T-helper 2 cell (primary cell): ENCODE measurements around the gene NCOA6.
A peak's percentile ranks its signal among the peaks of the same experiment; 100 is the strongest.

Experiments
- DNase-seq, 5 experiments: peaks; one replicate each; pipeline versions ENCODE4 v3.0.0 to v3.0.0-alpha.2; 2012 to 2022

The NCOA6 gene

GRCh38 chr20:34703424-34704176 is 121.9 kb downstream of the NCOA6 start:
- DNase-seq = peak in 1 of 5 experiments; percentile 29

- no peak for DNase-seq
Observed at GRCh38 chr20:34703061-34703423, 122.4 kb downstream of the NCOA6 start.

- no peak for DNase-seq
Observed at GRCh38 chr20:34701405-34702085, 123.9 kb downstream of the NCOA6 start.

- DNase-seq = no peak
Observed at GRCh38 chr20:34693414-34693813, 132.0 kb downstream of the NCOA6 start.

- DNase-seq = no peak
Observed at GRCh38 chr20:34691838-34692237, 133.6 kb downstream of the NCOA6 start.

GRCh38 chr20:34689486-34689885 is 136.0 kb downstream of the NCOA6 start:
- DNase-seq = no peak

GRCh38 chr20:34683667-34684066 is 141.8 kb downstream of the NCOA6 start:
- no peak for DNase-seq

- DNase-seq = no peak
Observed at GRCh38 chr20:34680586-34681175, 144.8 kb downstream of the NCOA6 start.

- peak; percentile 92 to 99 (median 94) for DNase-seq
Observed at GRCh38 chr20:34676642-34677373, 148.6 kb downstream of the NCOA6 start, which contains the start of gene PIGU. Gene PIGU (minus strand): TSS chr20:34677092. CDS start chr20:34677085, 7 bp downstream.

- no peak for DNase-seq
Observed at GRCh38 chr20:34675993-34676641, 149.3 kb downstream of the NCOA6 start.

- no peak for DNase-seq
Observed at GRCh38 chr20:34675561-34675960, 149.9 kb downstream of the NCOA6 start.

- DNase-seq = no peak
Observed at GRCh38 chr20:34673412-34673811, 152.0 kb downstream of the NCOA6 start.

GRCh38 chr20:34669094-34669493 is 156.4 kb downstream of the NCOA6 start:
- DNase-seq = no peak
